GM20000 (cell line): Measurements from ENCODE around the gene FMO2.

Experiments
- DNase-seq: peaks from one replicate; pipeline ENCODE4 v3.0.0; 2012; ENCODE audit warnings: low spot score
- CTCF ChIP-seq: IDR thresholded peaks from 2 replicates; pipeline ENCODE4 v1.5.1; 2012; ENCODE audit warnings: mild to moderate bottlenecking, control low read depth; ENCODE audit errors: extremely low read depth, missing control alignments

Gene FMO2

GRCh38 chr1:171142416-171143385, 42.4 kb upstream of the FMO2 start:
- DNase-seq: no peak
- TF ChIP-seq CTCF: no peak

- DNase-seq: no peak
- TF ChIP-seq CTCF: no peak
These were observed 34.9 kb upstream of the FMO2 start for GRCh38 chr1:171150156-171150555.

DNA sequence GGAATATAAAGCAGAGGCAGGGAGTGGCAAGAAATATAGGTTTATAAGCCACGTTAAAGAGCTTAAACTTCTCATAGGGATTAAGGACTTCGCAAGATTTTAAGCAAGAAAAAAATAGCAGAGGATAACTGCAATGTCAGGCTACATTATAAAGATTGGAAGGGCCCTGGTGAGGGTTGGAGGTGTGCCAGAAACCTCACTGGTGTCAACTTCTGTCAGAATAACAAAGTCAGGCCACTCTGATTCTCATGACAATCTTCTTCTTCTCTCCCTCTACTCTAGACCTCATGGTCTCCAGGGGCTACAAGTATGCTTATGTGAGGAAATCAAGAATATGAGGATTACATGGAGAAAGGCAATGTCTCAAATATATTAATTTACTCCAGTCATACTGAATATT, 32.6 kb upstream of the FMO2 start:
- no peak for DNase-seq
- TF ChIP-seq CTCF: no peak

DNA sequence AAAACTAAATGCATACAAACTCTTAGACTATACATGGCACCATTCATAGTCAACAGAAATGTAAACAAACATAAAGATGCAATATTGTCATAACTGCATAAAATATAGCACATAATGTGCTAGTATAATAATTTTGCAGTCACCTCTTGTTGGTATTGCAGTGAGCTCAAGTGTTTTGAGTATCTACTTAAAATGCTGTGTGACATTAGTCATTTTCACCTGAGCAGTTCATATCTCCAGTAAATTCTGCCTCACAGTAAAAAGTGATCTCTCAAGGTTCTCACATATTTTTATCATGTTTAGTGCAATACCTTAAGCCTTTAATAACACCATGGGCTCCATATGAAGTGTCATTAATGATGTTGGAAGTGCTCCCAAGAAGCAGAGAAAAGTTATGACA, 29.6 kb upstream of the FMO2 start:
- no peak for TF ChIP-seq CTCF
- DNase-seq: no peak

GRCh38 chr1:171158096-171158495, 27.0 kb upstream of the FMO2 start:
- no peak for TF ChIP-seq CTCF
- DNase-seq: no peak

- DNase-seq: no peak
- TF ChIP-seq CTCF: no peak
These were observed 26.5 kb upstream of the FMO2 start for GRCh38 chr1:171158551-171158950.

- DNase-seq: no peak
- TF ChIP-seq CTCF: no peak
These were observed 26.0 kb upstream of the FMO2 start for GRCh38 chr1:171159148-171159547.
